Activated CD8-positive, alpha-beta memory T cell treated with anti-CD3 and anti-CD28 coated beads for 1 hour (primary cell): ENCODE results near the gene IVNS1ABP.

Experiments
- DNase-seq, 2 donors: peaks; one replicate each; pipeline ENCODE4 v3.0.0-alpha.2; 2020; ENCODE audit warnings: low read depth in 1 of 2; ENCODE audit errors: extremely low read depth in 1 of 2

IVNS1ABP gene

DNA sequence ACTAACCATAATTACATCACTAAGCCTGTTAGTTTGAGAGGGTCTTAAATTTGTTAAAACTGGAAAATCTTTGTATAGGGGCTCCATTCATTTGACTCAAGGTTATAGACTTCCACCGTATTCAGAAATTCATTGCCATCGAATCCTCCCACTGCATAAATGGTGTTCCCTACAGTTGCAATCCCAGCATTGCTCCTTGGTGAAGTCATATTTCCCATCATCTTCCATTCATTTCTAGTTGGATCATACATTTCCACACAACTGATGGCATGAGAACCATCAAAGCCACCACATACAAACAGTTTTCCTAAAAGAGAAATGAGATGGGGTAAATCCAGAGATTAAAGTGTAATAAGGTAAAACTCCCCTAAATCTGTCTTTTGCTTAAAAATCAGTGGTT lies 19.1 kb downstream of the IVNS1ABP start:
- DNase-seq: no peak

DNA sequence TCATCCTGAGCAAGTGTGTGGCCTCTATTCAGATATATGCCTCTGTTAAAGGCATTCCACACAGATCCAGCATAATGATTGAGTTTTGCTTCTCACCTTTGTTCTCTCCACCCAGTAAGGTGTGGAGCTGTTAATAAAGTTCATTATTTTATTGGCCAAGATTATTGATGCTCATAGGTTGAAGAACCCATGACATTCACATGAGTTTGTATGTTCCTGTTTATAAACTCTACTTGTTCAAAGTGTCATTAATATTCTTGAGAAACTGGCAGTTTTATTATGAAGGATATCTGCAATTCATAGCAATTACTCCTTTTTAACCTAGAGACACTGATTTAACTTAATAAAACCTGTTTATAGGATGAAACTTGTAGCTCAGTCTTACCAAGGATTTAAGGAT lies 22.0 kb downstream of the IVNS1ABP start:
- DNase-seq: no peak

DNA sequence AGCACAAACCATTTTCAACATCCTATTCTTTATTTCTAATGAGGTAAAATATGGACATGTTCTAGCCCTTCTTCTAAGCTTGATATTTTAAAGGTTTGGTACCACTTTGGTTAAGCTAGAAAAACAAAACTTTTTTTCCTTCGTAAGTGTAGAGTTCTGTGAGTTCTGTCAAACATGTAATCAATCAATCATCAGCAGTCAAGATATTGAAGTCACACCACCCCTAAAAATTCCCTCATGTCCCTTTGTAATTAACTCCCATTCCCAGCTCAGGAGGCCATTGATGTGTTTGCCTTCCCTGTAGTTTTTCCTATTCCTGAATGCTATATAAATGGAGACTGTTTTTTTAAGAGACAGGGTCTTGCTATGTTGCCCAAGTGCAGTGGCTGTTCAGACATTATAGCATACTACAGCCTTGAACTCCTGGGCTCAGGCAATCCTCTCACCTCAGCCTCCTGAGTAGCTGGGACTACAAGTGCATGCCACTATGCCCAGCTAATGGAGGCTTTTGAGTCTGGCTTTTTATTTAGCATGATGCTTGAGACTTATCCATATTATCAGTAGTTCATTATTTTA lies 23.0 kb downstream of the IVNS1ABP start:
- DNase-seq: no peak

DNA sequence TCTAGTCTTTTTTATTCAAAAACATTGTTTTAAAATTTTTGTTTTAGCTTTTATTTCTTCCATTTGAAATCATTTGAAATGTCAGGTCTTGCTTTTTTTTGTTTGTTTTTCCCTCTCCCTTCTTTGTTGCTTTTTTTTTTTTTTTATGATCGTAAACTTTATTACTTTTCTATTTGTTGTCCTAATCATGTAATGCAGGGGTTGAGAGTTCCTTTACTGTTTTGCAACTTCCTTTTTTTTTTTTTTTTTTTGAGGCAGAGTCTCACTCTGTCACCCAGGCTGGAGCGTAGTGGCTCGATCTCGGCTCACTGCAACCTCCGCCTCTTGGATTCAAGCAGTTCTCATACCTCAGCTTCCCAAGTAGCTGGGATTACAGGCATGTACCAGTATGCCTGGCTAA lies 24.8 kb downstream of the IVNS1ABP start:
- no peak for DNase-seq

DNA sequence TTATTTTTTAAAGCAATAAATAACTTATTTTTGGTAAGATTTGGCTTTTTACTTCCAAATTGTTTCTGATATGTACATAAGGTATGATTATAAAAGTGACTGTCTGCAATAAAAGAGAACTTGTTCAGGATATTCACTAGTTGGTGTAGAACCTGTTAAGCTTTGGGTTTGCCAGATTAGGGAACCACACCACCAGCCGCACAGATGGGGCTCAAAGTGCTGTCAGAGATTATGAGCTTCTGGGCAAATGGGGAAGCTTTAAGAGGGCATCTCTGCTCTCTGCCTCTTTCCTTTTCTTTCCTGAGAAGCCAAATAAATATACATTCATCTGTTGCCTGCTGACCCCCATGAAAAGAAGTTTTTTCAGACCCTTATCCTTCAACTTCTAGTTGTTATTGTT lies 25.4 kb downstream of the IVNS1ABP start:
- no peak for DNase-seq

DNA sequence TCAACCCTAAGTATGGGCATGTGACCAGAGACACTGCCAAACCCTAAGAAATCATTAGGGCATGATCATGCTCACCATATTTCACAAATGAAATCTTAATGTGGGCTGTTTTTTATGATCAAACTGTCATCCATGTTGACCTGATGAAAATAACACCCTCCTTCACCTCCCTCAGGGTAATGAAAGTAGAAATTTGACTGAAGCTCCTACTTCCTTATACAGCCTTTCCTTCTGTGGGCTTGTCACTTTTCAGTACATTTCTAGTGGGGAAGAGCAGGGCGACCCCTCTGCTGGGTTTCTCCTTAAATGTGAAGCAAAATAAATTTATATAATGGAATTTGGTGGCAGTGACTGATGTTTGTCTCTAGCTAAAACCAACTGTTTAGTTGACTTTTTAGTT lies 25.9 kb downstream of the IVNS1ABP start:
- DNase-seq: no peak

DNA sequence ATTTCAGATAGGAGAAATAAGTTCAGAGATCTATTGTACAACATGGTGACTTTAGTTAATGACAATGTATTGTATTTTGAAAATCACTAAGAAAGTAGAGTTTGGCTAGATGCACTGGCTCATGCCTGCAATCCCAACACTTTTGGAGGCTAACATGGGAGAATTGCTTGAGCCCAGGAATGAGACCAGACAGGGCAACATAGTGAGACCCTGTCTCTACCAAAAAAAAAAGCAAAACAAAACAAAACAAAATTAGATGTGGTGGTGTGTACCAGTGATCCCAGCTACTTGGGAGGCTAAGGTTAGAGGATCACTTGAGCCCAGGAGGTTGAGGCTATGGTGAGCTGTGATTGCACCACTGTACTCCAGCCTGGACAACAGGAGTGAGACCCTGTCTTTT lies 27.2 kb downstream of the IVNS1ABP start:
- no peak for DNase-seq

DNA sequence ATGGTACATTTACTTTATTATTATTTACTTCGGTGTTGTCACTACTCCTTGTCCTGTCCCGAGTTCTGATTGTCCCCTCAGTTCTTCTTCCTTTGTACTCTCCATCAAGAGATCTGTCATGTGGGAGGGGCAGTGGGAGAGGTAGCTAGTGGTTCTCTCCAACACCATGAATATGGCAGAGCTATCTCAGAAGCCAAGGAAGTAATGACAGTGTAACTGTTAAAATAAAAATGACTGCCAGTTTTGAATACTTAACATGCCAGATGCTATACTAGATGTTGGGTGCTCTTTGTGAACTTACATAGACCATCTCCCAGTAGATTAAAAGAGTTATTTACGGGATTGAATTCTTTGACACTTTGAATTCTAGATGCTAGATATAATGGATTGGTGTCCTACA lies 28.6 kb downstream of the IVNS1ABP start:
- DNase-seq: no peak

DNA sequence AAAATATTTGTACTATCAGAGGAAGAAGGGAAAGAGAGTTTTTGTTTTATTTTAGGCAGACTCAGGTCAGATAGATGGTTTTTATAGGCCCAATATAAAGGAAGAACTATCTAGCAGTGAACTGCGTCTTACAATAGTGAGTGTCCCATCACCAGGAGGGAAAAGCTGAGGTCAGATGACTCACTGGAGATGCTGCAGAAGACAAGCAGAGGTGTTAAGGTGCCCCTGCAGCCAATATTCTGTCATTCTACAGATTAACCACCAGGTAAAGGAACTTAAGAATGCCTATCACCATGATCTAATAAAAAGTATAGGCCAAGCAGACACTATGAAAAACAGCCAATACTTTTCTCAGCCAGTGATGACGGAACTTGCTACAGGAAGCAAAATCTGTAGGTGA lies 29.6 kb downstream of the IVNS1ABP start:
- no peak for DNase-seq

DNA sequence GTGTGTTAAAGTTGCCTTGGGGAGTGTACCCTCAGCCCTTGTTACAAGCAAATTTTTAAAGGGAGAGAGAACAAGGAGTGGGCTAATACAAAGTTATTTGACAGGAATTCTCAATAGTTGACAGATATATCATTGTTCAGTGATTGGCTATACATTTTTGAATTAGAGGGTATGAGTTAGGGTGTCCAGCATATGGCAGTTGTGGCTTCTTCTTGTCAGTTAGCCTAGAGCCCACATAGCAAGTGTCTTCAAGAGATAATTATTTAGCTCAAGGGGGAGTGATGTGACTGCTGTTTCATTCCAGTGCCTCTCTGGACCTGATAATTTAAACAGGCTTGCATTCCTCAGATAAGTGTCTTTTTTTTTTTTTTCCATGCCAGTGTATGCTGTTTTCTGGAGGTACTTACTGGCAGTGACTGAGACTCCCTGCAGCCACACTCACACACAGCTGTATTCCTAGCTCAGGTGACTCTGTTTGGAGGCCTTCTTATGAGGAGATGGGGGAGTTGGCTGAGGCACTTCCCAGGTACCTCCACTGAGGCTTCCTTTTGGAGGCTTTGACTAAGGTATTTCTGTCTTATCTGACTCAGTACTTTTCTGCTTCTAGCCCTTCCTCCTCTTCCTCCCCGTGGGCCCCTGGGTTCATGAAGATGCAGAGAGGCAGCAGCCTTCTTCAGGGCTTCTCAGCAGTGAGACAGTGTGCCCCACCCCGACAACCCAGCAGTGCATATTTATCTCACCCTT lies 32.3 kb downstream of the IVNS1ABP start:
- DNase-seq: no peak

DNA sequence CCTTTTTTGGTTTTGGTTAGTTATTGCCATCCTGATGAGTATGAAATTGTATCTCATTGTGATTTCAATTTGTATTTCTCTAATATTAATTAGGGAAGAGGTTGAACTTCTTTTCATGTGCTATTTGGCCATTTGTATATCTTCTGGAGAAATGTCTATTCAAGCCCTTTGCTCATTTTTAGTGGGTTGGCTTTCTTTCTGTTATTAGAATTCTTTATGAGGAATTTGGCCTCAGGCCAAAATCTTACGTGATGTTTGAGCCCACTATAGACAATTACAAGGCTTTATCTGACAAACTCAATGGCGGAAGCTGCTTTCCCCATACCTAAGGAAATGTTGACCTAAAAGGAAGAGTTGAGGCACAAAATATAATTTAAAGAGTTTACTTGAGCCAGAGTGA lies 32.9 kb downstream of the IVNS1ABP start:
- DNase-seq: no peak

DNA sequence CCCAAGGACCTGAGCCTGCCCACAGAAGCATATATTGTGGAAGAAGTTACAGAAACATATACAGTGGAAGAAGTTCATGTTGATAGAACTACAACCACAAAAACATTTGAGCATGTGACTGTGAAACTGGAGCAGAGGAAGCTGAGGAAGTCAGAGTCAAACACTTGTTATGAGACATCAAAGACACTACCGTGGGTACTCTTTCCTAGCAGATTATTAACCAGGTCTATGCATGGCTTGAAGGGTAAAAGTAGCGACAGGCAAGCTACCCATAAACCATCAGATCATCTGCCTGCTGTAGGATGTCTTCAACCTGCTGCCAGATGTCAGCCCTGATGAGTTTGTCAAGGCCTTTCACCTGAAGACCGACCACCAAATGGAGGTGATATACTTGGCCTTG lies 35.8 kb downstream of the IVNS1ABP start:
- DNase-seq: no peak

DNA sequence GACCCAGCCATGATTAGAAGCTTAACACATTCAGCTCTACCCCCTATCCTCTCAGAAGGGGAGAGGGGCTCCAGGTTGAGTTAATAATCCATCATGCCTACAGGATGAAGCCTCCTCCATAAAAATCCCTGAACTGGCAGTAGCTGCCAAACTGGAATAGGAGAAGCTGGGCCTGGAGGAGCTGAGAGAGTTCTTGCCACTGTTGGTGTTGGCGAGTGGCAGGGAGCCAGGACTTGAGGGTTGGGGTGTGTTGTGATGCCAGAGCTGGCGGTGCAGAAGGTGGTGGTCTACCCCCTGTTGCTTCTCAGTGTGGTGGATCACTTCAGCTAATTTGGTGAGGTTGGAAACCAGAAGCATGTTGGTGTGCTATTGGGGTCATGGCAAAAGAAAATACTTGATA lies 36.5 kb downstream of the IVNS1ABP start:
- no peak for DNase-seq

DNA sequence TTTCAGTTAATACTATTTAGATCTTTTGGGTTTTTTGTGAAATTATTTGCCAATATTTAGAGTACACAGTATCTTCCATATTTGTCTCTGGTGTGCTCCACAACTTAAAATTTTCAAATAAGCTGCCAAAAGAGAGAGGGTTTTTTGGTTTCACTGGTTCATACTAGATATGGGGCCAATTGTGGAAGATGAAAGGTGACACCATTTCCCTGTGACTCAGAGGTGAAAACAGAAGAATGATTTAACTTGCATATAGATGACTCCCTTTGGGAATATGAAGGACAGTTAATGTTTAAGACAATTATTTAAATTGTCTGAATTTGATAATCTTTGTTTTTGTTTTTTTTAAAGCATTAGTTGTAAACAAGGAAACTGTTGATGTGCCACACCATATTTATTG lies 37.5 kb downstream of the IVNS1ABP start:
- no peak for DNase-seq

DNA sequence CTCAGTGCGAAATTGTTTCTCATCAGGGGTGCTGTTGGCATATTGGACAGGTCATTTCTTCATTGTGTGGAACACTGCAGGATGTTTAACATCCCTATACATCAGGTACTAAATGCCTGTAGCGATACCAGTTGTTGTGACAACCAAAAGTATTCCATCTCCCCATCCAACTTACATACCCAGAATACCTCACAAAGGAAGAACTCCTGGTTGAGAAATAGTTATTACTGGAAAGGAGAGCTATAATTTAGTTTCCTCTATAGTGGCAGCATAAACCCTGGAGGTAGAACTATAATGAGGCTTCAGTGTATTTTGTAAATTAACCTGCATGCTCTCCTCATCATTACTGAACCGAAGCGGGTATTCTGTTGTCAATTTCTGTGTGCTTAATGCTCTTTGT lies 45.1 kb downstream of the IVNS1ABP start:
- DNase-seq: no peak

DNA sequence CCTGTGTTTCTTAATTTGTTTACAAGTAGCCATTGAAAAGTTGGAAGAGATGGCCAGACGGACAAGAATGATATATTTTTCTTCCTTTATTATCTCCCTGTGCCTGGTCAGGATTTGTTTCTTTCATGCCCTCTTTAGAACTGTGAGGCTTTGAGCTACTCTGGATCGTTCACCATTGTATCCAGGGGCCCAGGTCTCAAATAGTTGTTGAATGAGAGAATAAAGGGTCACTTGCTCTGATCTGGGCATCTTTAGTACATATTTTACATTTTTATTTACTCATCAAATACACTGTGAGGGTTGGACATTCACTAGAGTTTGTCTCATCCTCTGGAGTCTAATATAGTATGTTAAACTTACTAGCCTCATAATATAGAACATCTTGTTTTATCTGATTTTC lies 48.7 kb downstream of the IVNS1ABP start:
- no peak for DNase-seq

DNA sequence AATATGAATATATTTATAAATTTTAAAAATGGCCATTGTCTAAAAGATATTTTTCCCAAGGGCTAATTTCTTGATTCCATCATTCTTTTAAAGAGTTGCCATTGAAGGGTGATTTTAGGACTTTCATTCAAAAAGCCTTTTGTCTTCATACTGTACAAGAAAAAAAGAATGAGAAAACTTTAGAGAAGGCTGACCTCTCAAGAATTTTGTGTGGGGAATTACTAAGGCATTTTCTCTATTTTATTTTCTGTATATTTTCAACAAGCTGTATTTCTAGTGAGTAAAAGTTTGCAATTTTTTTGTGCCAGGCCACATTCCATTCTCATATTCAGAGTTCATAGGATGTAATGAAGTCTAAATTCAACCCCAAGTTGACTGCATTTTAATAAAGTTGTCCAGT lies 49.3 kb downstream of the IVNS1ABP start:
- DNase-seq: no peak

DNA sequence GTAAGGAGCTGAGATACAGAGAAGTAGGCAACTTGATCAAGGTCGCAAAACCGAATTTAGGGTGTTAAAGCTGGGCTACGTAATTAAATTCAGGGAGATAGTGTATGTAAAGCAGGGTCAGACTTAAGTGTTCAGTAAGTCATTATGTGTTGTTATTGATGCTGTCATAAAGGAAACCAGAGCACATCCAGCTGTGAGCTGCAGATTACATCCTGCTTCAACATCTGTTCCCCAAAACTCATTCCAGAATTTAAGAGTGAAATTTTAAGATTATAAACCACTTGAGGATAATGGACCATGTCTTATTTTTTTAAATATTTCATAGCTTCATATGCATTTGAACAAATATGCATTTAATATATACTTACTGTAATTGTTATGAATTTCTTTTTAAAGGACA lies 49.7 kb downstream of the IVNS1ABP start:
- no peak for DNase-seq

DNA sequence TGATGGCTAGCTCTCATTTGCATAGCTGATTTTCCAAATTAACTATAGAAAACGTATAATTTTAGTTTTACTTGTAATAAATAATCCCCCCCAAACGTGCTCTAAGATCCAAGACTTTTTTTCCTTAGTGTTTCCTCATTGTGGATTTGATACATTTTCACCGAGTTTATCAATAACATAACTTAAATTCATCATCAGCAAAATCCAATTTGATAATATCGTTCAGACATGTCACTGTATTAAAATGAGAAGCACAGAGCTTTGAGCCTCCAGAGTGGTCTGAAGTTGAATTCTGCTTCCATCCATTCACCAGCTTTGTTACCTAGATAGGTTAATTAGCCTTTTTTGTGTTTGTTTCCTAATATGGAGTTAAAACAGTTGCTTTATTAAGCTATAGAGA lies 51.7 kb downstream of the IVNS1ABP start:
- no peak for DNase-seq

DNA sequence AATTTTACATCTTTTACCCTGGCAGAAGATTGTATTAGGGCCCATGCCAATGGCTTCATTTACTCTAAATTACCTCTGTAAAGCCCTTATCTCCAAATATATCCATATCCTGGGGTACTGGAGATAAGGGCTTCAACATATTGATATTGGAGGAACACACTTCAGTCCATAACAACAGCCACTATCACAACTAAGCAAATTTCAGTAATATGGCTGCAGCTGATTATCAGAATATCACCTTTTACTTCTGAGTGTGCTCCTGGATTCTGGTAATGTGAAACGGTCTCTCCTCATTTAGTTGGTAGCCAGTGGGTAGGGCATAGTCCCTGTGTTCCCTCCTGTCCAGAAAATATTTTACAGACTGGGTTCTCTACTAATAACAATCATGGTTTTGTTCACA lies 53.3 kb downstream of the IVNS1ABP start:
- DNase-seq: no peak

DNA sequence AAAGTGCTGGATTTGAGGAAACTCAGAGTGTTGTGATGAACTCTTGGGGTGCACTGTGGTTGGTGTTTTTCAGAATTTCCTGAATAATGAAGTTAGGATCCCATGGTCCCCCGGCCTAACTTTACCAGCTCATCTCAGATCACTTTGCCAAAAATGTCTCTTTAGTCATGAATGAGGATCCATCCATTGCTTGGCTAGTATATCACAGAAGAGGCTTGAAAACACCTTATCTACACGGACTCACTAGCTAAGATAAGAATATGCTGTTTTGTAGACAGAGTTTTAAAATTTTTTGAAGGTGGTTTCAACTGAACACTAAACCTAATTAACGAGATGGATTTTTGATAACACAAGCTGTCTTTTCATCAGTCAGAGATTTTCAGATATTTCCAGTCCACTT lies 53.8 kb downstream of the IVNS1ABP start:
- no peak for DNase-seq

DNA sequence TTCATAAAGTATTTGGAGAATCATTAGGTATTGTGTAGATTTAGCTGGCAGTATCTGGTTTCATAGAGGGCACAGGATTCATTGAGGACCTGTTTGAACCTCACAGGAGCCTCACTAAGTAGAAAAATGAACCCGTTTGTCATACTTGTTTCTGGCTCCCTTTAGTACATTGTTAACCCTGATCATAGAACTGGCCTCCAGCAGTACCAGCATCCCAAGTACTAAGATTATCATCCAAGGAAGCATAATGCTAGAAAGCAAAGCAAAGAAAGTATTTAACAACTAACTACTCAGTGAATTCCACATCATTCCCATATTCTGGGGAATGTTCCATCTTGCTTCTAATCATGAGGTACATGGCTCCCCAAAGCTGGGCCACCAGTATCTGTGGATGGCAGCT lies 54.9 kb downstream of the IVNS1ABP start:
- no peak for DNase-seq

DNA sequence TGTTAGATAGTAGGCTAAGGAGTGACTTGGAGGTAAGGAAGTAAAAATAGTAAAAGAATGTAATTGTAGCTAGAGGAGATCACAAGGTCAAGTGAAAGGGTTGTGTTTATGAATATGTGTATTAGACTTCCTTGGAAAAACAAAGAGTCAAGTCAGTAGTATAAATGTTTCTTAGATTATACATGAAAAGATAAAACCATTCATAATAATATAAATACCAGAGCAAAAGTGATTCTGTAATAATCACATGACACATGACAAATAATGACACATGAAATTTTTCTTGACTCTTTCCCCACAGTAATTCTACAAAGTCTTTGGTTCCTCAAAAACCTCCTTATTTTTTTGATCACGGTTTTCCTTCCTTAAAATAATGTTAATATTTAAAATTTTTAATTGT lies 56.4 kb downstream of the IVNS1ABP start:
- no peak for DNase-seq
